K562 (cell line): Measurements from ENCODE around the gene RAI1. TPM values are rescaled to one million over a fixed set of nuclear protein-coding genes. Genes with fewer than 3 reads are reported as not detected.

Experiments
- ATAC-seq: fragments of 200-7000 bp; cut with Tn5 transposase; 3 replicates; pipeline ENCODE4 v1.9.1; 2020; ENCODE audit warnings: moderate library complexity
- BruUV-seq: library from RNA; stranded (reverse); fragments of 400-500 nt; replicated peaks from 2 replicates; lab custom pipeline; 2021; lab: Mats Ljungman, UMichigan
- CTCF ChIA-PET: fragments of 300-600 bp; formaldehyde crosslinking; extraction: SDS; loops from one replicate; lab custom pipeline; 2021; ENCODE audit warnings: low intra/inter-chr PET ratio; lab: Yijun Ruan, JAX
- POLR2A ChIA-PET: fragments of 300-600, 350-650 bp; sonication (Branson Sonifier 250); formaldehyde crosslinking; extraction: SDS; loops from one replicate; lab custom pipeline; 2021; ENCODE audit warnings: antibody characterized with exemption, inconsistent platforms; lab: Yijun Ruan, JAX
- DNase-seq, 4 experiments: peaks; one replicate each; pipeline versions ENCODE4 v3.0.0 to v3.0.0-alpha.2; 2011 to 2018; ENCODE audit warnings: low spot score in 3 of 4, mixed read lengths in 3 of 4; ENCODE audit errors: extremely low read depth in 1 of 4
- FAIRE-seq: peaks from 2 replicates; lab custom pipeline; 2011; peaks lifted over from hg19 to GRCh38; lab: Jason Lieb, UNC
- H2AFZ ChIP-seq: 2 replicates; pipeline ENCODE4 v1.6.0; 2011; ENCODE audit warnings: low read depth, low read length, control low read depth, inconsistent platforms
- H3K27ac ChIP-seq: fragments of 200-600 bp; 3 replicates; pipeline ENCODE4 v1.8.0; 2011; ENCODE audit warnings: low read depth, mild to moderate bottlenecking, control low read depth, inconsistent platforms, low read length, moderate library complexity, mixed read lengths; ENCODE audit errors: extremely low read depth
- H3K27me3 ChIP-seq, 2 experiments: fragments of 300-600 bp in 1 of 2; 2 replicates in 1 of 2; 3 replicates in 1 of 2; pipeline versions ENCODE4 v1.6.0 to v1.8.0; 2011; ENCODE audit warnings: inconsistent platforms in 2 of 2, low read length in 2 of 2, mild to moderate bottlenecking in 1 of 2, mixed read lengths in 1 of 2, moderate library complexity in 1 of 2; ENCODE audit not compliant: control insufficient read depth in 2 of 2, insufficient read depth in 2 of 2
- H3K36me3 ChIP-seq: fragments of 300-600 bp; 3 replicates; pipeline ENCODE4 v1.8.0; 2011; ENCODE audit warnings: mild to moderate bottlenecking, low read length, inconsistent platforms; ENCODE audit not compliant: control insufficient read depth, insufficient read depth
- H3K4me1 ChIP-seq, 2 experiments: fragments of 200-600 bp in 1 of 2; replicated peaks in 1 of 2; 2 replicates in 1 of 2; 3 replicates in 1 of 2; pipeline versions ENCODE4 v1.5.1 to v1.8.0; 2011; ENCODE audit warnings: inconsistent platforms in 2 of 2, low read length in 2 of 2, mild to moderate bottlenecking in 1 of 2, mixed read lengths in 1 of 2, moderate library complexity in 1 of 2; ENCODE audit not compliant: control insufficient read depth in 2 of 2, insufficient read depth in 2 of 2
- H3K4me2 ChIP-seq: 2 replicates; pipeline ENCODE4 v1.6.1; 2011; ENCODE audit warnings: low read length, control low read depth, inconsistent platforms, mixed read lengths; ENCODE audit not compliant: insufficient read depth
- H3K4me3 ChIP-seq: fragments of 200-600 bp; sonication (generic), shearing (Covaris generic); 2 replicates; pipeline ENCODE4 v1.5.1; 2016; ENCODE audit warnings: control low read depth, inconsistent platforms
- H3K79me2 ChIP-seq: fragments of 200-600 bp; 3 replicates; pipeline ENCODE4 v1.8.0; 2011; ENCODE audit warnings: low read length, inconsistent platforms; ENCODE audit not compliant: control insufficient read depth, insufficient read depth
- H3K9ac ChIP-seq, 2 experiments: 2 replicates each; pipeline versions ENCODE4 v1.6.0 to v1.6.1; 2011; ENCODE audit warnings: low read depth in 2 of 2, low read length in 2 of 2, control low read depth in 1 of 2, inconsistent platforms in 1 of 2, mild to moderate bottlenecking in 1 of 2, mixed read lengths in 1 of 2; ENCODE audit not compliant: insufficient read depth in 1 of 2
- H3K9me1 ChIP-seq: one replicate; pipeline ENCODE4 v1.6.0; 2011; ENCODE audit warnings: inconsistent platforms, mild to moderate bottlenecking, low read length, moderate library complexity; ENCODE audit not compliant: control insufficient read depth, insufficient read depth
- H3K9me3 ChIP-seq: replicated peaks from 2 replicates; pipeline ENCODE4 v1.5.1; 2011; ENCODE audit warnings: low read depth, low read length, inconsistent platforms; ENCODE audit not compliant: control insufficient read depth, insufficient read depth
- H4K20me1 ChIP-seq: replicated peaks from 2 replicates; pipeline ENCODE4 v1.6.1; 2011; ENCODE audit warnings: low read length, inconsistent platforms, mixed read lengths; ENCODE audit not compliant: control insufficient read depth, insufficient read depth
- BHLHE40 ChIP-seq: IDR thresholded peaks from 2 replicates; pipeline ENCODE4 v1.6.1; 2011; ENCODE audit warnings: low read length, improper control_type of control experiment
- CHD7 ChIP-seq: fragments of 200-600 bp; sonication (generic); IDR thresholded peaks from one replicate; pipeline ENCODE4 v1.6.1; 2012; ENCODE audit warnings: mild to moderate bottlenecking, low read depth, low read length, inconsistent platforms
- EHMT2 ChIP-seq: fragments of 450-650 bp; IDR thresholded peaks from 2 replicates; pipeline ENCODE4 v1.6.1; 2018; ENCODE audit warnings: antibody characterized with exemption
- NR2F6 ChIP-seq: fragments of 450-650 bp; formaldehyde crosslinking; IDR thresholded peaks from 2 replicates; pipeline ENCODE4 v1.4.0; 2020; ENCODE audit warnings: mild to moderate bottlenecking
- PPARD ChIP-seq: fragments of 250-450 bp; sonication (Bioruptor Pico); IDR thresholded peaks from 2 replicates; pipeline ENCODE4 v1.8.0; 2022; ENCODE audit warnings: inconsistent platforms, mild to moderate bottlenecking, moderate library complexity
- RAD51 ChIP-seq: fragments of 450-650 bp; IDR thresholded peaks from 2 replicates; pipeline ENCODE4 v1.7.1; 2016; ENCODE audit warnings: low read depth, mild to moderate bottlenecking, borderline replicate concordance
- TOE1 ChIP-seq, 2 experiments: fragments of 450-650 bp in 1 of 2; sonication (generic) in 1 of 2; formaldehyde crosslinking in 1 of 2; IDR thresholded peaks; 2 replicates each; pipeline versions ENCODE4 v1.7.1 to v1.8.0; 2016 to 2022; ENCODE audit warnings: borderline replicate concordance in 2 of 2, mild to moderate bottlenecking in 2 of 2, antibody characterized with exemption in 1 of 2, inconsistent platforms in 1 of 2, low read depth in 1 of 2, missing genetic modification reagents in 1 of 2, moderate library complexity in 1 of 2
- ZNF184 ChIP-seq: sonication (generic); formaldehyde crosslinking; IDR thresholded peaks from 2 replicates; pipeline ENCODE4 v1.5.0; 2020; ENCODE audit warnings: missing genetic modification reagents
- ZNF785 ChIP-seq: fragments of 250-450 bp; sonication (Bioruptor Pico); IDR thresholded peaks from 2 replicates; pipeline ENCODE4 v1.4.0; 2020; ENCODE audit warnings: mild to moderate bottlenecking
- WGBS: fragments of 100-300 bp; shearing (Covaris generic); methylation state at CpG from one replicate; pipeline ENCODE4 v1.1.6; 2016; ENCODE audit warnings: low coverage, mixed read lengths; ENCODE audit not compliant: insufficient coverage; ENCODE audit errors: missing lambda C conversion rate; 5-methylcytosine and 5-hydroxymethylcytosine counted together
- in situ Hi-C: fragments of 300-500 bp; cut with MboI; formaldehyde crosslinking; loops from 4 replicates; pipeline ENCODE4 v1.15.0; 2018; ENCODE audit warnings: inconsistent platforms, mixed read lengths
- intact Hi-C: fragments of 100-400 bp; cut with micrococcal nuclease; formaldehyde crosslinking; loops from 2 replicates; pipeline ENCODE4 v1.14.2; 2022
- polyA plus RNA-seq, 8 experiments: library from polyadenylated mRNA; depleted of rRNA in 4 of 8; stranded (reverse) in 5 of 8; unstranded in 3 of 8; fragments of >200 nt; fragmentation: Nextera tagmentation in 2 of 8; fragmentation: Illumina TruSeq in 1 of 8; extraction: Ambion mirVana in 2 of 8; extraction: Trizol in 1 of 8; gene quantifications; 2 replicates each; pipeline versions ENCODE4 v1.2.1 to v1.2.3, GENCODE V29; 2011 to 2014; ENCODE audit warnings: inconsistent platforms in 1 of 8, missing spikeins in 1 of 8
- total RNA-seq, 7 experiments: library from RNA; depleted of rRNA in 6 of 7; stranded (reverse); fragments of >200 nt in 6 of 7; fragmentation: Illumina TruSeq in 2 of 7; extraction: Trizol in 2 of 7; gene quantifications; 2 replicates each; pipeline versions ENCODE4 v1.2.1 to v1.2.3, GENCODE V29; 2011 to 2021; ENCODE audit warnings: low replicate concordance in 1 of 7

RAI1 gene
- total and polyA plus RNA-seq, 9 of the 15 experiments (the other 6 are each of a cell fraction or from before 2014, with no cell fraction given): 0.68 to 19.9 (median 5.5) TPM

- Histone ChIP-seq H4K20me1 (no peaks in the 10 kb centered on the region), H3K27me3 (0 out of 5 replicates have a peak, but pooled peaks cover 0 to 6% of the 10 kb centered on the region in 2 experiments), H3K9ac (no peak overlapping the region), H3K9me1 (no peaks in the 10 kb centered on the region), H3K9me3 (no peaks in the 10 kb centered on the region), H3K4me3 (no peak overlapping the region), H2AFZ (0 out of 2 replicates have a peak overlapping the region, but pooled peaks have one; percentile 1), H3K4me1 (peaks cover 2 to 8% of the 10 kb centered on the region in 2 experiments; a peak in 3 of 5 replicates), H3K79me2 (no peaks in the 10 kb centered on the region), H3K4me2 (no peak overlapping the region), H3K36me3 (no peaks in the 10 kb centered on the region), H3K27ac (no peak overlapping the region)
- ATAC-seq (no peak), DNase-seq (no peak), FAIRE-seq (no peak)
- 15% methylated on average over 6 of the region's 7 CpGs for WGBS
- POLR2A ChIA-PET: interaction anchor here (0.5 to 1.1 kb wide), 5 partner anchors 19 to 320 kb away, joined by 3 to 4 read pairs (median 3); no protein-coding TSS in a partner anchor
- intact Hi-C loops (loop anchor here (10.0 kb wide), 1 partner anchor 242 kb away; no protein-coding TSS in a partner anchor), in situ Hi-C loops (no loop called here)
- no TSS peak for BruUV-seq
- CTCF ChIA-PET: no interaction called here
- TF ChIP-seq ZNF184: no peak
- no peak for TF ChIP-seq EHMT2
- no peak for TF ChIP-seq NR2F6 (CRISPR knock-in tag)
- TF ChIP-seq PPARD (CRISPR knock-in tag): no peak
- TF ChIP-seq ZNF785 (CRISPR knock-in tag): no peak
- no peak for TF ChIP-seq CHD7
- TF ChIP-seq RAD51: peak; percentile 86
- TF ChIP-seq TOE1 (IDR thresholded peaks at IDR 0.05; ENCODE audit: borderline replicate concordance): peak; percentile 82
- no peak for TF ChIP-seq TOE1 (CRISPR knock-in tag; IDR thresholded peaks at IDR 0.05; ENCODE audit: borderline replicate concordance, low read depth)
- 0 out of 2 replicates have a peak, but pooled peaks have one; percentile 22 for TF ChIP-seq BHLHE40
These were observed 8.5 kb upstream of the RAI1 start for GRCh38 chr17:17672453-17673368.
